CD4-positive, alpha-beta T cell treated with Interferon alpha-2 for 1 hour (primary cell): ENCODE results near the gene ARHGEF33.

Experiments used
- DNase-seq, 2 donors: peaks; one replicate each; pipeline ENCODE4 v3.0.0-alpha.2; 2020 to 2022

Gene ARHGEF33

DNA sequence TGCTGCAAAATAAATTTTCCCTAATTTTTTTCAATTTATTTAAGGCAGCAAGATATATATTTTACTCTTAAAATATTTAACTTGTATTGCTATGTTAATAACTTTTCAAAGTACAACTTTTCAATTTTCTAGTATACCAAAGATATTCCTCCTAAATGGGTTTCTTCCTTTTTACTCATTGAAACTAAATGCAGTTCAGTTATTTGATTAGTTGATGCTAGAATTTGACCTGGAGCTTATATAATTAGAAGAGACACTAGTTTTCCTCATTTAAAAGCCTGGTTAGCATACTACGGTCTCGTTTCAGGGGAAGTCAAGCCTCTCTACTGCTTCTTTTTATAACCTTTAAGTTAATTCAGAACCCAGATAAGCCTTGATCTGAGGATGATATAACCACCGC is at the start of gene ARHGEF33:
Gene ARHGEF33 (plus strand): TSS at position 301 of the 400 bp plus-strand sequence. CDS start 29,573 bp downstream, outside the sequence.
- DNase-seq = no peak

DNA sequence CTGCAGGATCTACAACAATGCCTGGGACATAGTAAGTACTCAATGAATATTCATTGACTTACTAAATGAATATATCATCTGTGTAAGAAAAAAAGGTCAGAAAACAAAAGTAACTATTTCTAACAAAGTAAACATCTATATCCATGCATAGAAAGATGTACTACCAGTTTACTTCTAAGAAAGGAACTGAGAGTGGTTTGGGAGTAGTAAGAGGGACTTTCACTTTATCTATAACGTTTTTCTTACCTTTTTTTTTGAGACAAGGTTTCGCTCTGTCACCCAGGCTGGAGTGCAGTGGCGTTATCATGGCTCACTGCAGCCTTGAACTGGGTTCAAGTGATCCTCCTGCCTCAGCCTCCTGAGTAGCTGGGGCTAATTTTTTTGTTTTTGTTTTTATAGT is 39.6 kb upstream of the ARHGEF33 start:
- no peak for DNase-seq

DNA sequence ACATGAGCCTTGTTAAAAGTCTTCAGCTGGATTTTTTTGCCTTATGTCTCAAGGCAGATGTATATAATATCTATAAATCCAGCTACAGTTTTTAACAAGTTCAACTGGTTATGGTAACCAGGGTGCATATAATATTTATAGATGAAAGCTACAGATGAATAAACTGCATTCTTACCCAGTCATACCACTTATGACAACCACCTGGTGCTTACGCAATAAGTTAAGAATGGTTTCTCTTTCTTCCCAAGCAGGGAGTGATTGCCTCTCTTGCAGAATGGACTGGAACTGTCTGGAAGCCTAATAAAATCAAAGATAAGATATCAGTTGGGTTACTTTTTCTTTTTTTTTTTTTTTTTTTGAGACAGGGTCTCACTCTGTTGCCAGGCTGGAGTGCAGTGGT is 33.5 kb upstream of the ARHGEF33 start:
- DNase-seq = no peak

DNA sequence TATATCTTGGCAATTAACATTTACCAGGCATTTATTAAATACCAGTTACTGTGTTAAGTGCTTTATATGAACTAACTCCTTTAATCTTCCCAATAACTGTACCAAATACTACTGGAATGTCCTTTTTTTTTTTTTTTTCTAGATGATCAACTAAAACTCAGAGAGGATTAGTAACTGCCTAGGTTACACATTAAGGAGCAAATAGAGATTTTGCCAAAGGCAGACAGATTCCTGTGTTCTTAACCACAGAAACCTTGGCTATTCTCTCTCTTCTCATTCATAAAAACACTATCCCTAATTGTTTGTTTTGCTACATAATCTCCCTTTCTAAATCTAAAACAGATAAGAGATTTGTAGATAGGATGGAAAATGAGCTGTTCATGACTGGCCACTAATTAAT is 27.2 kb upstream of the ARHGEF33 start:
- DNase-seq = no peak

DNA sequence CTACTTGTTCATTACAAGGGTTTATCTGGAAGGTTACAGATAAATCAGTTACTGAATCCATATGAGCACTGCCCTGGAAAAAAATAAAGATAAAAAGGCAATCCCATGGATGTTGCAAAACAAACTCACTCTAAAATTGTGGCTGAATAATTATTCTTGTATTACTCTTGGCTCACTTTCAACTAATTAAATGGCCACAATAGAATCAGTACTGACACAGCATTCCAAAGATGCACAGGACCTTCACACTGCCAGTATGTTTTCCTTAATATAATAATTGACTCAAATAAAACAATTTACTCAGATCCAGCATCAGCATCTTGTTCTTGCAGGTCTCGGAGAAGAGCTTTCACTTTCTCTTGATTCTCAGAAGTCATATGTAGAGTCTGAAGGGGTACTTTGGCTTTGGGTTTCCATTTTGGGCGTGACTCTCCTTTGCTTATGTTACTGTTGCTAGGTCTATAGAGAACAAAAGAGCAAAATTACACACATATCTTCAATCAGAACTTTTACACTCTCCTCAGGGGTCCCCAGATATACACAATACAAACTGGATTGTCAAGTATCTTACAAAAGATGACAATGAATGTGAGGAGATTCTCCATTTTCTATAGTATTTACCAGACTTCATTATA is 26.5 kb upstream of the ARHGEF33 start:
- peak in 1 of 2 donors; percentile 33 for DNase-seq

DNA sequence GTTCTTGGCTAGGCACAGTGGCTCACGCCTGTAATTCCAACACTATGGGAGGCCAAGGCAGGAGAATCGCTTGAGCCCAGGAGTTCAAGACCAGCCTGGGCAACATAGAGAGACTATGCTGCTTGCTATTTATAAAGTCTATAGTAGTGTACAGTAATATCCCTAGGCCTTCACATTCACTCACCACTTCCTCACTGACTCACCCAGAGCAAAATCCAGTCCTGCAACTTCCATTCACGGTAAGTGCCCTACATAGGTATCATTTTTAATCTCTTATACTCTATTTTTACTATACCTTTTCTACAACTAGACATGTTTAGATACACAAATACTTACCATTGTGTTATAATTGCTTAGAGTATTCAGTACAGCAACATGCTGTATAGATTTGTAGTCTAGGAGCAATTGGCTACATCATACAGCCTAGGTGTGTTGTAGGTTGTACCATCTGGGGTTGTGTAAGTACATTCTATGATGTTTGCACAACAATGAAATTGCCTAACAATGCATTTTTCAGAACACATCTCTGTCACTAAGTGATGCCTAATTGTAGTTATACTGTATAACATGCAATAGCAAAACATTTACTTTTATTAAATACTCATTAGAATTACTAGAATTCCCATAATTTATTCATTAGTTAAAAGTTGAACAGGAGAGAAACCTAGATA is 22.8 kb upstream of the ARHGEF33 start:
- no peak for DNase-seq

DNA sequence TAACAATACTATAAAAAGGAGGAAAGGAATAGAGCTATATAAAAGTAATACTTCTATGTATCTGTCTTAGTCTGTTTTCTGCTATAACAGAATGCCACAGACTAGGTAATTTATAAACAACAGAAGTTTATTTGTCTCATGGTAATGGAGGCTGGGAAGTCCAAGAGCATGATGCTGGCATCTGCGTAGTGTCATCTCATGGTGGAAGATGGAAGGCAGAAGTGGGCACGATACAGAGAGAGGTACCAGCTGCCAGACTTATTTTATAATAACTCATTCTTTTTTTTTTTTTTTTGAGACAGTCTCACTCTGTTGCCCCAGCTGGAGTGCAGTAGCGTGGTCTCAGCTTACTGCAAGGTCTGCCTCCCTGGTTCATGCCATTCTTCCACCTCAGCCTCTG is 18.2 kb upstream of the ARHGEF33 start:
- no peak for DNase-seq

DNA sequence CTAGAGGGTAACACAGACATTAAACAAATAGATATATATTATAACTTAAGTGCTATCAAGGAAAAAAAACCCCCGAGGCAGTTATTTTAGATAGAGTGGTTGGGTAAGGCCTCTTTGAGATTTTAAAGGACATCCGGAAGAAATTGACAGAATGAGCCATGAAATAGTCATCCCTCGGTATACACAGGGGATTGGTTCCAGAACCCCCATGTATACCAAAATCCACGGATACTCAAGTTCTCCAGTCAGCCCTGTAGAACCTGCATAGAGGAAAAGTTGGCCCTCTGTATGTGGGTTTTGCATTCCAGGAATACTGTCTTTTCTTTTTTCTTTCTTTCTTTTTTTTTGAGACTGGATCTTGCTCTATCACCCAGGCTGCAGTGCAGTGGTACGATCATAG is 15.9 kb upstream of the ARHGEF33 start:
- DNase-seq = no peak

DNA sequence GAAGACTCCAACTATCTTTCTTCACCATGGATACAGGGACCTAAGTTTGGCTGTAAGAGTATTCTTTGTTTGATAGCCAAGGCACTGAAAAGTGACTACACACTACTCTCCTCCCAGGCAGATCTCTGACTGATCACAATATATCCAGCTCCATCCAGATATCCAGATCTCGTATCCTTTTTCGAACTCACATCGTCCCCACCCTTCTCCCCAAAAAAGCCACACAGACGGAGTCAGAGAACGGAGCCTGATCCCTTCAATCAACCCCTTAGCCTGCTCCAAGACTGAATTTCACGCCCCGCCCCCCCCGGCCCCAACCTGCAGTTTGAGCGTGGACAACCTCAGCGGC is 14.5 kb upstream of the ARHGEF33 start:
- no peak for DNase-seq

DNA sequence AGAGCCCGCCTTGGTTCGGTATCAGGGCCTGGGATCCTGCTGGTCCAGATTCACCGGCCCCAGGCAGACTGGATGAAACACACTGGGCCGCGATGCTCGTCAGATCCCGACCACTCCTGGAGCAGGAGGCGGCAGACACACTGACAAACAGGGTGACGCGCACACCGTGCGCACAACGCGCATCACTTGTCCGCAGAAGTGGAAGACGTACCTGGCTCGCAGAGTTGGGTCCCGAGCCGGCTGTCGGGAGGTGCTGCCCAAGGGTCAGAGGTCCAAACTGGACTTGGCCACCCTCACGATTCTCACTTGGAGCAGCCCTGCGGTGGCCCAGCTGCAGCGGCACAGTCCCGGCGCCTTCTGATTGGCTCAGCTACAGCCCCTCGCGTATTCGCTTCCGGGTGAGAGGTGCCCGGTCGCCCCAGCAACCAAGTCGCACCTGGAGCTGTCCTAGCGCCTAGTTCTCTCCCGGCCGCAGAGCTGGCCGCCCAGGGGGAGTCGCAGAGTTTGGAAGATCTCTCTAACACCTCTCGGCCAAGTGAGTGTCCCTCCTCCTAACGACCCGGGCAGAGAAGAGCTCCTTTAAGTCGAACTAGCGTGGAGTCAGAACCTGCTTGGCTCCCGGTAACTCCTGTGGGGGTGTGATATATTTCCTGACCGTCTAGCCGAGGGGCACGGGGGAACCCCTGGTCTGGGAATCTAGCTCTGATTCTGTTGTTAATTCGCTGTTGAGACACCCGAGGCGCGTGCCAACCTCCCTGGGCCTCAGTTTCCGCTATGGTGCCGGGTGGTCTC is 13.9 kb upstream of the ARHGEF33 start, which contains the start of the genes DHX57 and MORN2:
Gene DHX57 (minus strand): TSS at position 359 of the 792 bp plus-strand sequence. CDS start 7,529 bp downstream, outside the sequence.
Gene MORN2 (plus strand): TSS at position 401 of the 792 bp plus-strand sequence.
- DNase-seq = peak; percentile 80 to 82

DNA sequence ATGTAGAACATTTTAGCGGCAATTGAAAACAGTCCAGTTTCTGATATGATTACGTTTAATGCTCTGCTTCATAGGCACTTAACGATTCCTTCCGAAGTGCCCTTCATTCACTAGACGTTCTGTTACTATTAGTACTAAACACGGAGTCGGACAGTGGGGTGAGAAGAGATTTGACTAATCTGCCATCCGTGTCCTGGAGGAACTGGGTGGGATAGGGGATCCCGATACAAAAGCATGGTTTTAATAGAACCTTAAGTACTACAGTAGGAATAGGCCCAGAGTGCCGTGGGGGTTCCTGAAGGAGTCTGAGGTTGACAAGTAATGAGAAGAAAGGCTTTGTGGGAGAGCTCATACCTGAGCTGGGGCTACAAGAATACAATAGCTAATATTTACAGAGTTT is 13.3 kb upstream of the ARHGEF33 start:
- DNase-seq = no peak

DNA sequence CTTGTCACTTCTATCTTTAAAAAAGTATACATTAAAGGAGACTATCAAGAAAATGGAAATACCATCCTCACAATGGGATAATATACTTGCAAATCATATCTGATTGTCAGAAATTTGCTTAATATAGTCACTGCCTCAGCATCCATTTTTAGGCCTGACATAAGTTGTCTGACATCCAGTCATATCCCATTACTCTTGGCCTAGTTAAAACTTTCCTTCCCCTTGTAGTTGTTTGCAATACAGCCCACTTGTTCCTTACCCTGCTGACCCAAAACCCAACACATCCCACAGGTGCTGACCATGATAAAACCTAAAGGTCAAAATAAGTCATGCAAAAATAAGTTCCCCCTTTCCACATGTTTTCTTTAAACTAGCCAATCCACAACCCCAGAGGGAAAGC is 3.6 kb upstream of the ARHGEF33 start:
- DNase-seq = no peak

DNA sequence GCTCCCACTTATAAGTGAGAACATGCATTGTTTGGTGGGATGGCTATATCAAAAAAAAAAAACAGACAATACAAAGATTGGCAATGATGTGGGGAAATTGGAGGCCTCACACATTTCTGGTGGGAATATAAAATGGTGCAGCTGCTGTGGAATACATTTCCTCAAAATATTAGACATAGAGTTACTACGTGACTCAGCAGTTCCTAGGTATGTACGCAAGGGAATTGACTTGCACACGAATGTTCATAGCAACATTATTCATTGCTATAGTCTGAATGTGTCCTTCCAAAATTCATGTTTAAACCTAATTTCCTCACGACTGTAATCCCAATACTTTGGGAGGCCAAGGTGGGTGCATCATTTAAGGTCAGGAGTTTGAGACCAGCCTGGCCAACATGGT is 2.3 kb upstream of the ARHGEF33 start:
- DNase-seq = no peak

DNA sequence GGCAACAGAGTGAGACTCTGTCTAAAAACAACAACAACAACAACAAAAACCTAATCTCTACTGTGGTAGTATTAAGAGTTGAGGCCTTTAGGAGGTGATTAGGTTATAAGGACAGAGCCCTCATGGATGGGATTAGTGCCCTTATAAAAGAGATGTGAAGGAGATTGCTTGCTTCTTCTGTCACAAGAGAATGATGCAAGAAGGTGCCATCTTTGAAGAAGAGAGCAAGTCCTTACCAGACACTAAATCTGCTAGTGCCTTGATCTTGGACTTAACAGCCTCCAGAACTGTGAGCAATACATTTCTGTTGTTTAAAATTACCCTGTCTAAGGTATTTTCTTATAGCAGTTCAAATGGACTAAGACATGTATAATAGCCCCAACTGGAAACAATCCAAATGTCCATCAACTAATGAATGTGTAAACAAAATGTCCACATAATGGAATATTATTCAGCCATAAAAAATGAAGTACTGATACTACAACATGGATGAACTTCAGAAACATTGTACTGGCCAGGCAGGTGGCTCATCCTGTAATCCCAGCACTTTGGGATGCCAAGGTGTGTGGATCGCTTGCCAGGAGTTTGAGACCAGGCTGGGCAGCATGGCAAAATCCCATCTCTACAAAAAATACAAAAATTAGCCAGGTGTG is 1.6 kb upstream of the ARHGEF33 start:
- no peak for DNase-seq

DNA sequence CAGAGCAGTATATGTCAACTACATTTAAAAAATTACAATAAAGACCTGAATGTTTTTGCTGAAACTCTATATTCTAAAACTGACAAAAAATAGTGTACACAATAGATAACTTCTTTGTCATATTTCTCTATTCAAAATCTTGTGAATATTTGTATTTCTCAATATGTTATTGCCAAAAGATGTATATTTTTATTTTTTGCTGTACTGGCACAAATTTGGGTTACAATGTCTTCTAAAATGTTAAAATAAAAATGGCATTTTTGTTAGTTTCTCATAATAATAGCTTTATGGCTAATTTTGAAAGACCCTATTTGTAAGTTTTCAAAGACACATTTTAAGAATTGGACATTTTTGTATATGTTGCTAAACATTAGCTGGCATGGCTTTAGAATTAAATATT is 630 bp upstream of the ARHGEF33 start:
- DNase-seq = no peak

DNA sequence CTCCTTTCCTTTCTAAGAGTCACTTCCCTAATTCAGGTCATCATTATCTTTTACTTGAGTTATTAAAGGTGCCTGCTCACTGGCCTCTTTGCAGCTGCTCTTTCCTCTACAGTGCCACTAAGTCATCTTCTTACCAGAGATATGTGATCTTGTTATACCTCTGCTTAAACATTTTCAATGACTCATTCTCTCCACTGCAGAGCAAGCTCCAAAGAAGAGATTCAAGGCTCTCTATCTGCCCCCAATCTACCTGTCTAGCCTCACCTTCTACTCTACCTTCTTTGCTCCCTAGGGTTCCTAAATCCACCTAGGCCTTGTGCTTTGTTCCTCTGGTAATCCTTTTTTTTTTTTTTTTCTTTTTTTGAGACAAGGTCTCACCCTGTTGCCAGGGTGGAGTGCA is 3.1 kb downstream of the ARHGEF33 start:
- no peak for DNase-seq

DNA sequence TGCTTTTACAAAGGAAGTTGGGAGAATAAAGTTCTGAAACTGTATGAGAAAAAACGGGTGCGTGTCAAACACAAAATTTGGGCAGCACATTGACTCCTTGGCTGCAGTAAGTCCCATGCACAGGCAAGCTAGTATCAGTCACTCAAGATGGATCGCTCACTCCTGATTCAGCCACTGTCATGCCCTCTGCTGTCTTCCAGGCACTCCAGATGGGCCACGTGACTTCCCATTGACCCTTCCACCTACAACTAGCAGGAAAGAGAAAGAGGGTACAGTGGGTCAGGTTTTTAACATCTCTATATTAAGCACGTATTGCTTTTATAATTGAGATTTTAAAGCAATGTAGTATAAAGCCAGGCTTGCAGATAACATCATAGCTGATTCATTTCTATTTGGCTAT is 8.6 kb downstream of the ARHGEF33 start:
- no peak for DNase-seq

DNA sequence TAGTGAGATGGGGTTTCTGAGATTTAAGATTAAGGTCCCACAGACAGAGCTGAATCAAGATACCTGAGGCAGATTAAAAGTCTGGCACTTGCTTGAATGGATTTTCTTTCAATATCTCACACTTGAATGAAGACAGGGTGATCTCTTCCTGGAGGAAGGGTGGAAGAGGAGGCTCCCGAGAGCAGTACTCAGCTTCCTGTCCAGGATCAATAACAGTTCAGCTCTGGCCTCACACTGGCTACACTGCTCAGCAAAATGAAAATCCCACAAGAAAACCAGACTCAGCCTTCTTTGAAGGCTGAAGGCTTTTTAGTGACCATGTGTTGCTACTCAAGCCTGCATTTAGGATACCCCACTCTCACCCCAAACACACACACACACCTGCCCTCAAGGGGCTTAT is 11.1 kb downstream of the ARHGEF33 start:
- no peak for DNase-seq

DNA sequence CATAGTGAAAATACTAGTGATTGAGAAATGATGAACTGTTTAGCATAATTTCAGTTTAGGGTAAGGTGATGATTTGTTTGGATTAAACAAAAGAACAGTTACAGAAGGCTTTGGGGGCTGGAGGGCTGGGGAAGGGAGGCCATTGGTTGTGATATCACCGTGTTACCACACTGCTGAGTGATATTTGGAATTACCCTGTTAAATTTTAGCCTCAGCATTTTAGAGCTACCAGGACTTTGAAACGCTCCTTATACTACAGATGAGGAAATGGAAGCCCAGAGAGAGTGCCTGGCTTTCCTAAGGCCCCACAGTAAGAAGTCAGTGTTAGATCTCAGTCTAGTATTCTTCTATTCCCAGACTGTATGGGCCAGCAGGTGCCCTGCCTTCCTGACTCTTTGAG is 15.6 kb downstream of the ARHGEF33 start:
- no peak for DNase-seq

DNA sequence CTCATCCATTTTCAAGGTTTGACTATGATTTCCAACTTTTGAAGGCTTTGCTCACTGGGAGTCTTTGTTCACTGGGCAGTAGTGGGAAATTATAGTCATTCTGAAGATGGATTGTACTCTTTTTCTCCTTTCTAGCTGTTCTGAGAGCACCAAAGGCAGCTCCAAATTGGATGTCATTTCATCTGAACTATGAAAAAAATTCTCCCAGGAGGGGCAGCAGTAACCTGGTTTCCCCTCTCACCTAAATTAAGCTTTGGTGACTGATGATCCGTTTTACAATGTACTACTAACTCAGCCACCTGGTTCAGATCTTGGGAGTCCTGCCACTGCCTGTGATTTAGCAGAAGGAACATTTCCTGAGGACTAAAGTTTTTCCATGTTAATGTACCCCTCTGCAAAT is 17.6 kb downstream of the ARHGEF33 start:
- no peak for DNase-seq

DNA sequence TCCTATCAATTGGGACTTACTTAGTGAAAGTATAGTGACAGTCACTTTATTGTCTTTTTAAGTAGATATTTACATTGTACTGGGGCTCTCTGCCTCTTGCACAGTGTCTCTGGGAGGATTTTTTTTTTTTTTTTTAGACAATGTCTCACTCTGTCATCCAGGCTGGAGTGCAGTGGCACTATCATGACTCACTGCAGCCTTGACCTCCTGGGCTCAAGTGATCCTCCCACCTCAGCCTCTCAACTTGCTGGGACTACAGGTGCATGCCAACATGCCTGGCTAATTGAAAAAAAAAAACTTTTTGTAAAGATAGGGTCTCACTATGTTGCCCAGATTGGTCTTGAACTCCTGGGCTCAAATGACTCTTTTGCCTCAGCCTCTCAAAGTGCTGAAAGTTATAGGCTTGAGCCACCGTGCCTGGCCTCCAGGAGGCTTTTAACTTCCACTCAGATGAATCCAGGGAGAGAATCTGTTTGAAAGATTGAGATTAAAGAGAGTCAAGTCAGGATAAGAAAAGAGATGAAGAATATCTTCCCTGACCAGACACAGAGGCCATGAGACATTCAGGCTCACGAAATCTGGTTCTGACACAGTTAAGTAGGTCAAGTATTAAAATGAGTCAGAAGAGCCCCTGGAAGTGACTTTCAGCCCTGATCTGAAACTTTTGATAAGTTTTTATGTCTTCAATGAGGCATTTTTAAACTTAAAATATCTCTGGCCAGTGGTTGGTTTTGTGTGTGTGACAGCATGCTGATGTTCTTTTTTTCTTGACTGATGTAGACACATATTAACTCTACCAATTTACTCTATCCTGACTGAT is 18.3 kb downstream of the ARHGEF33 start:
- no peak for DNase-seq

DNA sequence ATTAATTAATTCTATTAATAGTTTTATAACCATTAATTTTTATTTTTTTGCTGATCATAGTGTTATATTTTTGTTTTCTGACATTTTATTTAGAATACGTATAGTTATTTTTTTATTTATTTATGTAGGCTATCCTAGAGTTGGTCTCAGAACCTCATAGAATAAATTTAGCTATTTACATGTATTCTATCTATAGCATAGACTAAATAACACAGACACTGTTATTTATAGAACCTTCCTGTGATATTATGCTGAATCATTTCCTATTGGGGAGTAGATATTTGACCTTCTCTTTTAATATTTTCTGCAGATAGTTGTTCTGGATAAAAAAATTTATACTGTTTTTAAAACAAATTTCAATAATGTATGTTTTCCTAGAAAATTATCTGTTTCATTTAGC is 20.2 kb downstream of the ARHGEF33 start:
- DNase-seq = no peak

DNA sequence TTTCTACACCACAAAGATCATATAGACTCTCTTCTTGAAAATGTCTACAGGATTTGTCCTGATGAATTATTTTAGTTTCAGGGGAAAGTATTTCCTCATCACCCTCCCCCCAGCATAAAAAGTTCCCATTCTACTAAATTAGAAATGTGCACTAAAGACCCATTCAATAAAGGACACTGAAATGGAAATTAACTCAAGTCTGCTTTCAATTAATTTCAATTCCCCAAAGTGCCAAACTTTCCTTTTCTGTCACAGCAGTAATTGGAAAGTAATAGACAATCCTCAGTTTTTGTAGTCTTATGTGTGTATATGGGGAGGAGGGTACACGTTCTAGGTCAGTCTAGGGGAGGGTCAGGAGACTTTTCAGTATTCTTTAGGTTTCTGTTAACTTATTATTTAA is 21.5 kb downstream of the ARHGEF33 start:
- DNase-seq = no peak
